DMS53 treated with DMSO at 0.1 percent for 48 hours (cell line): ENCODE results near the gene PRR15L.

Experiments used
- DNase-seq: peaks from one replicate; lab custom pipeline; 2025; ENCODE audit not compliant: unreplicated experiment; lab: John Stamatoyannopoulos, UW

The PRR15L gene

GRCh38 chr17:47962901-47963300, 5.2 kb upstream of the PRR15L start:
- no peak for DNase-seq

- no peak for DNase-seq
Measured at GRCh38 chr17:47961406-47961805, 3.7 kb upstream of the PRR15L start.

DNA sequence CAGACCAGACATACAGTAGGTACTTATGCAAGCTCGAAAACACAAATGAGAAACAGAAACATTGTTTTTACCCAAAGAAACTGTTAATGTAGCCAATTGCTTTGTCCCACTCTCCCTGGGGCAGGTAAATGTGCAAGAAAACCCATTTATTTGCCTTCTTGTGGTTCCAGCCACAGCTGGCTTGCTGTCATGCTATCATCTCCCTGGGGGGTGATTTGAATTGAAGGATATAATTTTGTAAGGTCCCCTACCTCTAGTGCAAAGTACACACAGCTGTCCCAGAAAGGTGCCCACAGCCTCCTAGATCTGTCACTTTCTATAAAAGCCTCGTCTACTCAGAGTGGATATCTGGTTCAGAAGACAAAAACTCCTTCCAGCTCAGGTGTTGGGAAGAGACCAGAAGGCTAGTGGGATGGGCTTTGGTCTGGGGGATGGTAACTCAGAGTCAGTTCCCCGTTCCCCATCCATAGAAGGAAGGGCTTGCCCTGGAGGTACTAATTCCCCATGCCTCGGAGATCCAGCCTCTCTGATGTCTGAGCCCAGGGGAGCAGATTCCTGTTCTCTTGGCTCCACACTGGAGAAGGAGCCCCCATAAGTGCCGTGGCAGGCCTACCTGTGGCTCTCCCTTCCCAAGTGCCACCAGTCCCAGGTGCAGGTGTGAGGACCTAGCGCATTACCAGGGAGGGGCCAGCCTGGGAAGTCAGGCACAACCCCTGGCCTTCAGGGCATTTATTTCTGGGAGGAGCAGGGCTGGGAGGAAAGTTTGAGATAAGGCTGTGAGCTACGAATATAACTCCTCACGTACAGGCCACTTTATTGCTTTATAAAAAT, 2.4 kb upstream of the PRR15L start:
- no peak for DNase-seq

DNA sequence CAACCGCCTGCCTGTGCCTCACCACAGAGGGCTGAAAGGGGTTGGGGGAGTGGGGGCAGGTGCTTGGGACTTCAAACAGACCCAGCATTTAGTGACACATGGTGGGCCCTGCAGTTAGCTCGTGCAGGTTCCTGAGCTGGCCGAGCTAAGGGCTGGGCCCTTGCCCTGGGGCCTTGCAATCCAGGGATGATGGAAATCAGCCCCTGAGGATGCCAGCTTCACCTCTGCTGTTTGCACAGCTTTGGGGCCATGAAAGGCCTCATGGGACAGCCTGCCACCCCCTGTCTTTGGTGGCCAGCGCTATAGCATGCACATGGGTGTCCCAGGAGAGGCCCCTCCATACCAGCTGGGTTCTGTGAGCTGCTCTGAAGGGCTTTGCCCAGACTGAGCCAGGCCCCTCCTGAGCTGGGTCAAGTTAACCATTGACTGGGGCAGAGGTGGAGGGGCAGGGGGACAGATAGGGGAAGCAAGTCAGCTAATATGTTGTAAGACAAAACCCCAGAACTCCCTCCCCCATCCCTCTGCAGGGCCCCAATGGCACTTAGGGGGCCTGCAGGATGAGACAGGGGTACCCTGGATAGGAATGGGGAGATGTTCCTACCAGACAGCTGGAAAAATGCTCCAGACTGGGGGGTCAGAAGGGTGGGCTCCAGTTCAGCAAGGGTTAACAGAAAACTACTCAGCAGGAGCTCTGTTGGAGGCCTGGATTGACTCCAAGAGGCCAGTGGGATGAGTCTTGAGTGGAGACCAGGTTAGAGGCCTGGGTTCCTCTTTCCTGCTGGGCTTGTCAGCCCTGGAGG, 692 bp downstream of the PRR15L start:
- no peak for DNase-seq

DNA sequence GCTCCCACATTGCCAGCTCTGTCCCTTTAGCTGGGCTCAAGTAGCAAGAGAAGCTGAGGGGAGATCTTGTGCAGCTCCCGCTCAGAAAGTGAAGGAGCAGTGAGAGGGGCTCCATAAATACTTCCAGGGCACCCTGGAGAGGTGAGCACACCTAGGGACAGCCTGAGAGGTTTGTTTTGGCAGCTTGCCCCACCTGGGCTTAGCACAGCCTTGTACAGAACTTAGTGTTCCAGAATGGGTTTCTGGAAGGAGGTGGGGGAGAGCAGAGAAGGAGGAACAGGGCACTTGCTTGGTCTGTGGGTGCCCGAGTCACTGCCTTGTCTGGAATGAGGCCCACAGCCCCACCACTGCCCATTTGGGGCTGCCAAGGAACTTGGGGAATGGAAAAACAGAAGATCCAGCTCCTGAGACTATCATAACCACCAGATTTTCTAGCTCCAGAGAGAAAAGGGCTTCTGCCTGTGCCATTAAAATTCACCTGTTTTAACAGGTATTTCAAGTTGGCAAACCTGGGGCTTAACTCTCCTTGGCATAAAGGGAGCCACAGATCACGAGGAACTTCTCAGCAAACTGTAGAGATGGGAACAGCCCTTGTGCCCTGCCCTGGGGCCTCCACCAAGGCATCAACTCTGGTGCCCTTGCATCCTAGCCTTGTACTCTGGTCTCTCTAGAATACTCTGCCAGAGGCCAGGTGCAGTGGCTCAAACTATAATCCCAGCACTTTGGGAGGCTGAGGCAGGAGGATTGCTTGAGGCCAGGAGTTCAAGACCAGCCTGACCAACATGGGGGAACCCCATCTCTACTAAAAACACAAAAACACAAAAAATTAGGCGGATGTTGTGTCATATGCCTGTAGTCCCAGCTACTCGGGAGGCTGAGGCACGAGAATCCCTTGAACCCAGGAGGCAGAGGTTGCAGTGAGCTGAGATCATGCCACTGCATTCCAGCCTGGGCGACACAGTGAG, 1.9 kb downstream of the PRR15L start:
- peak; percentile 14 for DNase-seq

GRCh38 chr17:47953909-47954308, 3.8 kb downstream of the PRR15L start:
- DNase-seq, result no peak

GRCh38 chr17:47952171-47953021, 5.3 kb downstream of the PRR15L start:
- no peak for DNase-seq

GRCh38 chr17:47950448-47950847, 7.2 kb downstream of the PRR15L start:
- no peak for DNase-seq

DNA sequence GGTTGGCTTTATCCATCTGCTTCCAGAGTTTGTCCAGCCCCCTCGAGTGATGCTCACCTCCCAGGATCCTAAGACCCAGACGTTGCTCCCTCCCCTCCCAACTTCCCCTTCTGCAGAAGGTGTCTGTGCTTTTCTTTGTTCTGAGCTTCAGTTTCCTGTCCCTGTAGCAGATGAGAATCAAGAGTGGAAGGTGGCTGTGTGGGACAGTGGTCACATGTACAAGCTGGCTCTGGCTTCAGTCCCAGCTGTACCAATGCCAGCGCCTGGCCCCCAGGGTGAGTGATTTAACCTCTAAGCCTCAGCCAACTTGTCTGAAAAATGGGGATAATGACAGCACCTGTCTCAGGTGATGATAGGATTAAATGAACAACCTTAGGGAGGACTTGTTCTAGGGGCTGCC, 7.7 kb downstream of the PRR15L start:
- DNase-seq, result peak; percentile 40

- DNase-seq, result peak; percentile 88
Measured at GRCh38 chr17:47949197-47949759, 8.4 kb downstream of the PRR15L start.

DNA sequence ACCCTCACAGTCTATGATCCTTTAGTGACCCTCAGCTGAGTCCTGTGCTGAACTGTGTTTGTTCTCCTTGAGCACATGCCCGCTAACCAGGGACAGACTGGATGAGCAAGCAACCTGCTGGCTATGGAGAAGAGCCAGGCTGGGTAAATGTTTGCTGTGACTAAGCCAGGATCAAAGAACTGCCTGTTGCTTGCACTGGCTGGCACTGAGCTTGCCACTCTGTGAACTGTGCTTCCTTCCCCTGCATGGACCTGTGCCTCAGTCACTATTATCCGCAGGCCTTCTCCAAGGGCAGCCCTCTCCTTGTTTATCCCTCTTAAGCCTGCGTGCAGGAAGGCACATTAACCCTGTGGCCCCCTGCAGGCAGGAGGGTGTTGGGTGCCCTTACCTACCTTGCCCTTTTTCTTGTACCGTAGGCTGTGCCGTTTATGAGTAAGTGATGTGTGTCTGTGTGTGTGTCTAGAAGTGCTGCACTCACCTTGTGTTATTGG, 8.9 kb downstream of the PRR15L start:
- peak; percentile 88 for DNase-seq

DNA sequence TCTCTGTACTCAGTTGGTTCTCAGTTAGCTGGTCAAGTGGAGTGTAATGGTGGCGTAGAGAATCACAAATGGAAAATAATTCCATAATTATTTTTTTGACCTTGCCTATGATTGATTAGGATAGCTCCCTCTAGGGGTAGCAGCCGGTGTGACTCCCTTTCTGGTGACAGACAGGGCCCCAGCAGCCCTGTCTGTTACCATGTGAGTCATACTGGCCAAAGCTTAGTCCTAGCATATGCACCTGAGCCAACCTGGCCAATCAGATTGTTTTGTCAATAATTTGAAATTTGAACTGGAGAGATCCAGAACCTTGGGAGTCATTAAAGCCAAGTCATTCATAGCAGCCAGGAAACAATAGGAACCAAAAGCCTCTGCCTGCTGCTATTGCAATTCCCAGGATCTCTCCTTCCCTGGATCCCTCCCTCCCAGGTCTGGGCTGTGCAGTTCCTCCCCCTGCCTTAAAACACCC, 10.7 kb downstream of the PRR15L start:
- DNase-seq, result peak; percentile 99

DNA sequence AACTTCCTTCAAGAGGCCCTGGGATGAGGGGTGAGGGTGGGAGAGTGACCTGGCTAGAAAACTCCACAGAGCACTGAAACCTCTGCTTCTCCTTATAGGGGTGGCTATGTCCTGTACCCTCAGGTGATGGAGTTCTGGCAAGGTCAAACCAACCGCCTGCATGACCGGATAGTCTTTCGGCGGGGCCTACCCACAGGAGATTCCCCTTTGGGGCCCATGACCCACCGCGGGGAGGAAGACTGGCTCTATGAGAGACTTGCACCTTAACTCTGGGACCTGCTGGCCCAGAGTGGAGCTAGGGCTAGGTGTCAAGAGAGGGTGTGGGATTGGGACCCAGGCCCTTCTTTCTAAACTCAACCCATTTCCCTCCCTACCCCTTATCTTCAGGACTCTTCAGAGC, 11.2 kb downstream of the PRR15L start:
- no peak for DNase-seq

GRCh38 chr17:47945529-47946508, 11.9 kb downstream of the PRR15L start:
- DNase-seq, result no peak

GRCh38 chr17:47945080-47945479, 12.6 kb downstream of the PRR15L start:
- DNase-seq, result no peak

GRCh38 chr17:47942568-47942967, 15.1 kb downstream of the PRR15L start:
- DNase-seq, result no peak

DNA sequence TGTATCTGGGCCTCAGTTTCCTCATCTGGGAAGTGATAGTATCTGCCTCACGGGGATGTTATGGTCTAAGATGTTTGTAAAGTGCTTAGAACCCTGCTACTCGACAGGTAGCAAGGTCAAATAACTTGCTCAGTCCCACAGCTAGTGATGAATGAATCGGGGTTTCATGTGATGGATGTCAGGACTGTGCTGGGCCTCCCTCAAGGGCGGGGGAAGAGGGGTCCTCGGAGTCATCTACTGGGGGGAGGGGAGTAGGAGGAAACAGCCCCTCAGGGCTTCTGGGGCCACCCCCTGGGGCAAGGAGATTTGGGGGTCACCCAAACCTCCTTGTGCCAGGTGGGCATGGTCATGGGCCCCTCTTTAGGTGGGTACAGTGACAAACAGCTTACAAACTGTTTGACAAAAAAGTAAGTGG, 15.6 kb downstream of the PRR15L start:
- DNase-seq, result no peak
